ENCODE data around the gene ABHD12. TPM values are rescaled to one million over a fixed set of nuclear protein-coding genes. Genes with fewer than 3 reads are reported as not detected.

Gene ABHD12
- polyA plus RNA-seq, 1 experiment: 25.0 TPM

- Histone ChIP-seq H3K27me3 (ENCODE audit: control insufficient read depth, insufficient read depth, low read length) (no peaks in the 10 kb centered on the region), H3K36me3 (ENCODE audit: control insufficient read depth, insufficient read depth, low read length) (no peaks in the 10 kb centered on the region), H3K4me3 (ENCODE audit: low read depth, low read length) (no peak overlapping the region)
- TF ChIP-seq CTCF (IDR thresholded peaks at IDR 0.05; ENCODE audit: insufficient read depth, low read depth, low read length): no peak
- DNase-seq (ENCODE audit: low read depth): no peak
- POLR2A ChIA-PET: no interaction called here
- CTCF ChIA-PET: no interaction called here
Measured at GRCh38 chr20:25369529-25369928, 21.1 kb downstream of the ABHD12 start.

- ChIA-PET CTCF (no interaction called here), POLR2A (interaction anchor here (0.6 kb wide), 1 partner anchor 33 kb away, joined by 4 read pairs; no protein-coding TSS in a partner anchor)
- H3K27me3 ChIP-seq (ENCODE audit: control insufficient read depth, insufficient read depth, low read length): no peaks in the 10 kb centered on the region
- no peak overlapping the region for H3K4me3 ChIP-seq (ENCODE audit: low read depth, low read length)
- no peaks in the 10 kb centered on the region for H3K36me3 ChIP-seq (ENCODE audit: control insufficient read depth, insufficient read depth, low read length)
- DNase-seq (ENCODE audit: low read depth): no peak
- TF ChIP-seq CTCF (IDR thresholded peaks at IDR 0.05; ENCODE audit: insufficient read depth, low read depth, low read length): no peak
Measured at GRCh38 chr20:25368976-25369375, 21.7 kb downstream of the ABHD12 start.

GRCh38 chr20:25368526-25368925 lies 22.1 kb downstream of the ABHD12 start:
- H3K36me3 ChIP-seq (ENCODE audit: control insufficient read depth, insufficient read depth, low read length): no peaks in the 10 kb centered on the region
- ChIA-PET POLR2A (interaction anchor here (0.6 kb wide), 1 partner anchor 32 kb away, joined by 4 read pairs; no protein-coding TSS in a partner anchor), CTCF (no interaction called here)
- H3K27me3 ChIP-seq (ENCODE audit: control insufficient read depth, insufficient read depth, low read length): no peaks in the 10 kb centered on the region
- no peak for DNase-seq (ENCODE audit: low read depth)
- H3K4me3 ChIP-seq (ENCODE audit: low read depth, low read length): no peak overlapping the region
- no peak for TF ChIP-seq CTCF (IDR thresholded peaks at IDR 0.05; ENCODE audit: insufficient read depth, low read depth, low read length)

GRCh38 chr20:25364879-25365699 lies 25.5 kb downstream of the ABHD12 start:
- Histone ChIP-seq H3K36me3 (ENCODE audit: control insufficient read depth, insufficient read depth, low read length) (no peaks in the 10 kb centered on the region), H3K4me3 (ENCODE audit: low read depth, low read length) (no peak overlapping the region), H3K27me3 (ENCODE audit: control insufficient read depth, insufficient read depth, low read length) (no peaks in the 10 kb centered on the region)
- CTCF ChIA-PET: no interaction called here
- POLR2A ChIA-PET: no interaction called here
- DNase-seq (ENCODE audit: low read depth): no peak
- TF ChIP-seq CTCF (IDR thresholded peaks at IDR 0.05; ENCODE audit: insufficient read depth, low read depth, low read length): no peak

GRCh38 chr20:25364180-25364788 lies 26.4 kb downstream of the ABHD12 start:
- Histone ChIP-seq H3K36me3 (ENCODE audit: control insufficient read depth, insufficient read depth, low read length) (no peaks in the 10 kb centered on the region), H3K27me3 (ENCODE audit: control insufficient read depth, insufficient read depth, low read length) (no peaks in the 10 kb centered on the region), H3K4me3 (ENCODE audit: low read depth, low read length) (no peak overlapping the region)
- CTCF ChIA-PET: no interaction called here
- POLR2A ChIA-PET: no interaction called here
- TF ChIP-seq CTCF (IDR thresholded peaks at IDR 0.05; ENCODE audit: insufficient read depth, low read depth, low read length): no peak
- no peak for DNase-seq (ENCODE audit: low read depth)

Data from BJ (cell line).